DMS 273 treated with DMSO at 0.1 percent for 48 hours (cell line): ENCODE results near the gene CLGN.

Experiments used
- DNase-seq: peaks from one replicate; lab custom pipeline; 2025; lab: John Stamatoyannopoulos, UW

CLGN gene

DNA sequence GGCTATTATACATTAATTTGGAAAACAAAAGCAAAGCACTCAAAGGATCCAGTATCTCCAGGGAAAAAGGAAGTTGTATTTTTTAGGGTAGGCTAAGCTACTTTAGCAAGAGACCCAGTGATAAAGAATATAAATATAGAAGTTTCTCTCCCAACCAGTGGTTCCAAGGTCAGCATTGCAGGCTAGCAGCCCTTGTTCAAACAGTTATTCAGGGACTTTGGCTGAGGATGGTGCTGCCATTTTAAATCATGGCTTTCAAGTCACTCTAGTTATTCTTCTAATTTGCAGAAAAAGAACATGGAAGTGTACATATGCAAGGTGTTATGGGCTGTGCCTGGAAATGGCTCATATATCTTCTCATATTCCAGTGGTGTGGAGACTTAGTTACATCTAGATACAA lies 44.7 kb downstream of the CLGN start:
- DNase-seq: no peak

DNA sequence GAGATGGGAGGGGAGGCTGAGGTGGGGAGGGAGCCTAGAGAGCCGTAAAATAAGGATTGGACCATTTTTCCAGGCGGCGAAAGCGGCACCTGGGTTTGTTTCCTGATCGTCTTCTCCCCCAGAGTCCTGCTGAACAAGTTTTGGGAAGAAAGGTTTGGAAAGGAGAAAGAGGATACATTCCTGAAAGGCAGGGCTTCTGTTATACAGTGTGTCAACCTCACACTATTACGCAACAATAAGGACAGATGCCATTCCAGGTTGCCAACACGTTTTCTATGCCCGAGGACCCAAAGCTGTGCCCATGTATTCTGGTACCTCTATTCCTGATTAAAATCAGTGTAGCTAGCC lies 53.3 kb downstream of the CLGN start:
- no peak for DNase-seq

DNA sequence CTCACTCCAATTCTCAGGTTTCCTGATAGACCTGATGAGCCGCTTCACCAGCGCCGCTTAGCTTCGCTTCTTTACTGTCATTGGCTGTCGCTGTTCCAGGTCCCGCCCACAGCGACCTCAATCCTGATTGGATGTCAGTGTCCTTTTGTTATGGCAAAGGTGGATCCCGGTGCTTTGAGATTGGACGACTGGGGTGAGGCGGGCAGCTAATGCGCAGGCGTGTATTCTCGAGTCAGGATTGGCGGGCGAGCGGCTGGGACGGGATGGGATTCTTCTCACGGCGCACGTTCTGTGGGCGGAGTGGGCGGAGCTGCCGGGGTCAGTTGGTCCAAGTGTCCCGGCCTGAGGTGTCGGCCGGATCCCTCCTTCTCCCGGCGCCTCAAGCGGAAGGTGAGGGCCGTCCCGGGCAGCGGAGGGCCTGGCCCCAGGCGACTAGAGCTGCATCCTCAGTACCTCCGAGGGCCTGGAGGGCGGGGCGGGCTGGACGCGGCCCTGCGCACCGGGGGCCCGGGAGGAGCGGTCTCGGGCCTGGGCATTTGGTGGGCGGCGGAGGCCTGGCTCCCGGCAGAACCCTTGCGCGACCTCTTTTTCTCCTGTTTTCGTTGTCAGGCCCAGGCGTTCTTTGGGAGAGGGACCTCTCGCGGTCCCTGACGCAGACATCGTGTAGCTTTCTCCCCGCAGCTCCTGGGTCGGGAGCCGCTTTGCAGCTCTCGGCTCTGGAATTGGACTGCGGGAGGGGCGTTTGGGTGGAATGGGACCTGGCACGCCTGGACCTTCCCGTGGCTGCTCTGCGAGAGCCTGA lies 53.9 kb downstream of the CLGN start, which contains the start of gene SCOC:
Gene SCOC, plus strand, starts transcription at position 319 of the 802 bp plus-strand sequence. CDS start 5,525 bp downstream, outside the sequence.
- DNase-seq: peak; percentile 95

DNA sequence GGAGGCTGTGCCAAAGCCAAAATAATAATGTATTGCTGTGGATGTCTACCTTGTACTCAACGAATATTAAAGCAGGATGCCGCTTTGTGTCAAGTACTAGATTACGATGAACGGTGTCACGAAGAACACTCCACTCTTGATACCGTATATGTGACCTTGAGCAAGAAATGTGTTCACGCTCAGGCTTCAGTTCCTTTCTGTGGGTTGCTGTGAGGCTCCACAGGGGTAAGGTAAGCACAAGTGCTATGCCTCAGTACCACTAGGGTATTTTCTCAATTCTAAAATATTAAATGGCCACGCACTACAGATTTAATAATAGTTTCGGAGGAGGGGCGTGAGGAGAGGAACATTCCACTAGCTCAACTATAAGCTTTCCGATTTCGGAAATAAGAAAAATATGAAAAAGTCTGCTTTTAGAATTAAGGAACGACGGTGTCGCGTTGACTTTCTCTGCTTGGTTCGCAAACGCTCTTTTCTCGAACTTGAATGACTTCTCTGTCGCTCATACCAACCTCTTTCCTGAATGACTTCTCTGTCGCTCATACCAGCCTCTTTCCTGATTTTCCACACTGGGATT lies 54.6 kb downstream of the CLGN start:
- no peak for DNase-seq

DNA sequence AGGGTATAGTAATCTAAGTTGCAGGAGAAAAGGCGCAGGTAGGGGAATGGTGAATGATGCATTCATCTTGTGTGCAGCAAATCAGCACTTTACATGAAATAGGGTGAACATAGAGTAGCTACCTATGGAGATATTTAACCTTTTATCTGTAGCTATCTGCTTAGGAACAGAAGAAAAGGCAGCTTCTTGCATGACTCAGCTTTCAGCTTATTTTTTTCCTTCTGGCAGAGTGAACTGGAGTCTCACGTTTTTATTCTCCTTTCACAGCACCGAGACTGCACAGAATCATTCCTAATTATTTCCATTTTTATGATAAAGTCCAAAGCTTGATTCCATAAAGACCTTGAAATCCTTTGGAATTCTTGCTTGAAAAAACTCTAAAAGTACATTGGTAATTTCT lies 58.8 kb downstream of the CLGN start:
- DNase-seq: no peak

DNA sequence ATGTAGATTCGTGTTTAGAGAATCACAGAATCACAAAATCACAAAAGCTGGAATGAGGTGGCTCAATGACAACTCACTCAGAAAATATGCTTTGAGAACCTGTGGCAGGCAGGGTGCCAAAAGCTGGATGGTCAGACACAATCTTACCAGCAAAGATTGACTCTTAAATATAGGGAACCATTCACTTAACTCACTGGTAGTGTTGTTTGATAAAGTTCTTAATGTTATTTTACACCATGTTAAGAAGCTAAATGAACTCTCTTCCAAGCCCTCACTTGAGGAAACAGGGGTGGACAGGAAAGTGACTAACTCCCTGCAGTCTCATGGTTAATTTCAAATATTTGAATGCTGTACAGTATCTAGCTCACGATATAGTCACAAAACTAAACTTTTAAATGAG lies 59.7 kb downstream of the CLGN start:
- DNase-seq: no peak

DNA sequence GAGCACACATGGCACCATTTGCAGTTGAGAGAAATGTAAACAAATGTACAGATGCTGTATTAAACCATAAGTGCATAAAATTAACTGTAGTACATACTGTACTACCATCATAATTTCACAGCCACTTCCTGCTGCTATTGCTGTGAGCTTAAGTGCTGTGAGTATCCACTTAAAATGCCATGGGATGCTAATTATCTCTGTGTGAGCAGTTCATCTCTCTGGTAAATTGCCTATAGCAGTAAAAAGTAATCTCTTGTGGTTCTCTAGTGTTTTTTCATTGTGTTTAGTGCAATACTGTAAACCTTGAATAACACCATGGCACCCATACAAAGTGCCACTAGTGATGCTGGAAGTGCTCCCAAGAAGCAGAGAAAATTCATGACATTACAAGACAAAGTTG lies 63.9 kb downstream of the CLGN start:
- DNase-seq: no peak

DNA sequence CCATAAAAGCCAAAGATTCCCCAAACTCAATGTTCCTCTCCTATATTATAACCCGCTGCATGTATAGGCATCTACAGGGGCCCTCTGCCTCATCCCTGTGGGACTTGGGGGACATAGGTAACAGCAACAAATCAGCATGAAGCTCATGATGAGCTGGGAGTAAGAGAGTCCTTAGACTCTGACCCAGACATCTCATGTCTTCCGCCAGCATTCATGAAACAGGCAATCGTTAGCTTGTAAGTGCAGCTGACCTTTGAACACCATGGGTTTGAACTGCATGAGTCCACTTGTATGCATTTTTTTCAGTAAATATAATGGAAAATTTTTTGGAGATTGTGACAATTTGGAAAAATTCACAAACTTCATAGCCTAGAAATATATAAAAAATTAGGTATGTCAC lies 64.4 kb downstream of the CLGN start:
- DNase-seq: no peak

DNA sequence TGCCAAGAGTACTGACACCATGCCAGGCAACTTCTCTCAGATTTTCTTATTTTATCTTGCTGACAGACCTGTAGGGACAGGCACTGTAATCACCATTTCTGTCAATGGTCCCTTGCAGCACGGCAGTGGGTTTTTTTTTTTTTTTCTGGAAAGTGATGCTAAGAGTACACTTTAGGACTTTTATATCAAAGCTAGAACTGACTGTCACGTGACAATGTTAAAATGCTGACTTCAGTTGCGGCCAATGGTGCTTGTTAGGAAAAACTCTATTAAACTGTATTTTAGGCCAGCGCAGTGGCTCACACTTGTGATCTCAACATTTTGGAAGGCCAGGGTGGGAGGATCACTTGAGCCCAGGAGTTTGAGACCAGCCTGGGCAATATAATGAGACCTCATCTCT lies 66.3 kb downstream of the CLGN start:
- no peak for DNase-seq

DNA sequence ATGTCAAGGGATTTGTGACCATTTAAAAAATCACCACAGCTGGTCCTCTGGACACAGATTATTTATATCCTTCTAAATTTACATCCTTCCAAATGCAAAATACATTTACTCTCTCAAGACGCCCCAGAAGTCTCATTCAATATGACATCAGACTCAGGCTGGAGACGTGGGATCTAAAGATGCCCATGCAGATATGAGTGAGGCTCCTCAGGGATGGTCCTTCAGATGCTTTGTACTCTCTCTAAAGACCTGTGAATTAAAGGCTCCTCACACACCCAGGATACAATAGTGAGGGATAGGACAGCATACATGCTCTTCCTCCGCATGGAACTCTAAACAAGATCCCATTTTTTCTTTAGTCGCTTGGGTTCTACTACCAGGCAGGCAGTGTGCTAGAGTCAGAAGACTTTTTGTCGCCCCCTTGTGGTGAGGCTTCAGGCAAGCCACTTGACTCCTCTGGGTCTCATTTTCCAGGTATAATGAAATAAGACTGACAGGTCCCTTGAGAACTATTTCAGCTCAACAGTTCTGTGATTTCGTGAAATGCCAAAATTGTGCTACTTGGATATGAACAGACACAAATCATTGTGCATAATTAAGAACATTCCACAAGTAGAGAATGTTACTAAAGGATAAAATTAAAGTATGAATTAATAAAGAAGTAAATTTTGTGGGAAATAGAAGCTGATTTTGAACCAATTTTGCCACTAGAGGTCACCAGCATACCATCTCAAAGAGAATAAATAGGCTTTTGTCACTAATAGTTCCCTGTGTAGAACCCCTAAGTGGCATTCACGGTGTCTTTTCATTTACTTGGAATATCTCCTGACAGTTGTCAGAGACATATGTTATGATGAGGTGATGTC lies 67.7 kb downstream of the CLGN start:
- peak; percentile 50 for DNase-seq

DNA sequence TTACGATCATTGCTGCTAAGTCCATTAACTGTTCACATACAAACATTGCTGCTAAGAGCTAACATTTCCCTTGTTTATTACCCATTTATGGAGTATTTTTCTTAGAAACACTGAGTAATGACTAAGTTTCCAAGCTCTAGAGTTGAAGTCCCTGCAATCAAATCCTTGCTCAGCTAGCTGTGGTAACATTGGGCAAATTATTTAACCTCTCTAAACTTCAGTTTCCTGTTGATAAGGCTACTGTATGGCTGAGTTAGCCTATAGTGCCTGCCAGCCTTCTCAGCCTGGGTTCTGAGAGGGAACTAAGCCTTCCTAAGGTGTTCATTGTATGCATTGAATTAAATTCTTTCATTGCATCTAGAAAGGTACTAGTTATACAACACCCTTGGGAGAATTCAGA lies 69.2 kb downstream of the CLGN start:
- no peak for DNase-seq

DNA sequence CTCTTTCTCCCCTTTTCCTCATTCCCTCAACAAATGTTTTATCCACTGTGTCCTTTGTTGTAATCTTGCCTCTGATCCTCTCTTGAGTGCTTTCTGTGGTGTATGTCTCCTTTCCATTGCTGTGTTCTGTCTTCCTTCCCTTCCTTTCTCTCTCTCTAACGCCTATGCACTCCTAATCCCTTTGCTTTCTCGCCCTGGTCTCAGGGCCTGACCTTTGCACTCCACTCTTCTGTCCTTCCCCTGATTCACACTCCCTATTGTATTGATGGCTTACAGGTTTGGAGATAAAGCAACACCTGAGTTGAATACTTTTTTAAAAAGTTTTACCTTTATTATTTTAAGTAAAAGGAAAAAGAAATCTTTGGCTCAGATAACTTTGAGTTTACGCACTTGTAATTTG lies 69.6 kb downstream of the CLGN start:
- no peak for DNase-seq

DNA sequence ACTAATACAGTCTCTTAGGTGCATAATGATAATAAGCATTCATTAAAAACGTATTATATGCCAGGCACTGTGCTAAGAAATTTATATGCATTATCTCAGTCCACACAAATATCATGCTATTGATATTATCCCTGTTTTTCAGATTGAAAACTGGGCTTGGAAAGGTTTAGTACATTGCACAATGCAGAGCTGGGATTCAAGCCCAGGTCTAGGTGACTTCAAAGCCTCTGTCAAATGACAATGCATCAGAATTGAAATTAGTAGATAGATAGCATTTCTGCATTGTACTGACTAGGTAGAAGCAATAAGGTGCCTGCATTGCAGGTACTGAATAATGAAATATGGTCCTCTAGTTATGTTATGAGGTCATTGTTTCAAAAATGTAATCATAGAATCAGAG lies 72.2 kb downstream of the CLGN start:
- DNase-seq: no peak

DNA sequence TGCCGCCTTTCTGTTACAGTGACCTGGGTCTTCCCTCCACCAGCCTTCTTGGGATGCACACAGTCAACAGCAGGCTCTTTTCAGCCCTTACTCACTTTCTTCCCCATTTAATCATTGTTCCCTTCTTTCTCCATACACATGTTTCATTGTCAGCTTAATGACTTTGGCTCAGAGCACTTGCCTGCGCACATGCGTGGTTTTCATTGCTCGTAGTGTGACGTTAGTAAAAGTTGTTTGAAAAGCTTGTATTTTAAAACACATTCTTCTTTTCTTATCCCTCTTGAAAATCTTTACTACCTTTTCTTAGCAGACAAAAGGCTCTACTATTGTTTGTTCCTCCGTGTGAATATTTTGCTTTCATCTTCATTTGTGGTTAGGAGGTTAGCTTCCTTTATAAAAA lies 73.7 kb downstream of the CLGN start:
- DNase-seq: no peak

DNA sequence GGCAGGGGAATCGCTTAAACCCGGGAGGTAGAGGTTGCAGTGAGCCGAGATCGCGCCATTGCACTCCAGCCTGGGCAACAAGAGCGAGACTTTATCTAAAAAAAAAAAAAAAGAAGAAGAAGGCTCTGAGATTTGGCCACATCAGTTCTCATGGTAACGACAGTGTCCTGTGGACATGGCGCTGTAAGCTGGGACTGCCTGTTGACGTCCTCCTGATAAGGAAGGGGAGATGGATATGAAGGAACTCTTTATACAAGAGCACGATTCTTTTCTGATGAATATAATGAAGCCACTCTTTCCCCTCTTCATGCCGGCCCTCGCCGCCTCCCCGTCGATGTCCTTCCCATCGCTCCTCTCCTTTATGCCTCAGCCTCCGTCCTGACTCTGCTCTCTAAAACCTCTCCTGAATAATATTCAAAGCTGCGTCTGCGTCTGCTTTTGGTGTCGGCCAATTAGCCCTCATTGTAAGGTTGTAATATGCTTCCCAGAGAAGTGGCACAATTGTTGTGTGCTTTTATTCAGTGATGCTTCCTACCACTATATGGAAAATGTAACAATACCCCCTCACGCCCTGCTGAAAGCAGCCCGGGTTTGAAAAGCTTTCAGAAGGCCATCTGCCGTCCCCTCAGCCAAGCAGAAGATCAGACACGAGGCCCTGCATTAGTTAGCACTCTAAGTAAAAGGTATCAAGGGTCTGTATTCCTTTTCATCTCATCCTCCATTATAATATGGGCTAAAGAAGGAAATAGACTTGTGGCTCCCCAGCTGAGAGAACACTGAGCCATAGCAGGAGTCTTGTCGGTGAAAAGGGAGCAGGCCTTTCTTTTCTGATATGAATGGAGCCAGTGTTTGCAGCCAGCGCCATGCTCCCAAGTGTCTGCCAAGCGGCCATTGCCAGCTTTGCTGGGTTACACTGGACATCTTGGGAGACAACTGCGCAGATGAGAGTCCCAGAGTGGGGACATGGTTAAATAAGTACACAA lies 76.1 kb downstream of the CLGN start:
- no peak for DNase-seq

DNA sequence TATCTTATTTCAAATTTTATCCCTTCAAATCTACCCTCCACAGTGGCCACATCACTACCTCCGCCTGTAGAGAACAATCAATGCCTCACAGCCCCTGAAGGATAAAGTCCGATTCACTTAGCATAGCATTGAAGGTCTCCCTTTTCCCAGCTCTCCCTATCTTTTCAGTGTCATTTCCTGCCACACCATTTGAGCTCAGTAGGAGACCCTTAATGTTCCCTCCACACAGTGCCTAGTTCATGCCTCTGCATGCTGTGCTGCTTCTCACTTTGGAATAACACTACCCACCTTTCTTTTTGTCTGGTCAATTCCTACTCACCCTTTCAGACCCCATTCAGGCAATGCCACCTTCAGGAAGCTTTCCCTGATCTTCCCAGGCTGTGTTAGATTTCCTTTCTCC lies 77.6 kb downstream of the CLGN start:
- DNase-seq: no peak

DNA sequence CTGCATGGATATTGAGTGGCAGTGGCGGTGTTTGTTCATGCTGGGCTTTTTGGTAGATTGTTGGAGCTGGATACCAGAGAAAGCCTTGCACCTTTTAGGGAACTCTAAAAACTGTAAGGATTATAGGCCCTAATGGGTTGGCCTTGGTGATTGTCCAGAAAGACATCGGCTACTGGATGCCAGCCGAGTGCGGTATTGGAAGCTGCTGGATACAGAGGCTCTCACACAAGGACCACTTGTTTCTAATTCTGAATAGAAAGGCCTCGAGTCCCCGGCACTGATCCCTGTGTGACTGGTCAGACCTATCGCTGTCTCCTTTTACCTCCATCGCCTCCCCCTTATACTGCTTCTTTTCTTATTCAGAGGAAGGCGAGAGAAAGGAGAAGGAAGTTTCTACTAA lies 81.3 kb downstream of the CLGN start:
- DNase-seq: no peak

DNA sequence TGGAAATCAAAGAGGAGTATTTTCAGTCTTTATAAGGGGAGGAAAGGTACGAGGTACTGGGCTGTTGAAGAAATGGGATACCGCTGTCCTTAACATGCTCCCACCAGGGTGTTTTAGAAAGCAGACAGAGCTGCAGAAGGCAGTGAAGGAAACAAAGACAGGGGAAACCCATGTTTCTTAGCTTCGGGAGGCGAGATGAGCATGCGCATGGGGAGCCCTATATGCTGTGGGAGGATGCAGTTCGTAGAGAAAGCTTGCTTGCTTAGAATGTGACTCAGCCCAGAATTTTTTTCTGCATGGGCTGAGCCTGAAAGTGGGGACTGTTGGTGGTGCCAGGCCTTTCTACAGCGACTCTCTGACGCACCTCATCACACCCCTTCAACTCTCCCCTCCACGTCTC lies 82.8 kb downstream of the CLGN start:
- no peak for DNase-seq

DNA sequence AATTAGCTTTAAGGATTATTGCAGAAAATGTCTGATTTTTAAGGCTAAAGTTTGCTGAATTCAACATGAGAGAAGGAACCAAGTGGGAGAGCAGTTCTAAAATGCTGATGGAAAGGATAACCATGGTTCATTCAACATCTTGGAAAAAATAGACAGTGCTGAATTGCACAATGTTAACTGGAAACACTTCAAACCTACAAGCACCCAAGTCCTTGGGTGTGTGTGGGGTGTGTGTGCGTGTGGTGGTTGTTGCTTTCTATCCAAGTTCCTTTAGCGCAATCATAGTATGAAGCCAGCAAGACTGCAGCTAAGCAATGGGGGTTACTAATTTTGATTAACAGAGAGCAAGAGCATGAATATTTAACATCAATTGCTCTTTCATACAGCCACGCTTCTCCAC lies 83.3 kb downstream of the CLGN start:
- no peak for DNase-seq

DNA sequence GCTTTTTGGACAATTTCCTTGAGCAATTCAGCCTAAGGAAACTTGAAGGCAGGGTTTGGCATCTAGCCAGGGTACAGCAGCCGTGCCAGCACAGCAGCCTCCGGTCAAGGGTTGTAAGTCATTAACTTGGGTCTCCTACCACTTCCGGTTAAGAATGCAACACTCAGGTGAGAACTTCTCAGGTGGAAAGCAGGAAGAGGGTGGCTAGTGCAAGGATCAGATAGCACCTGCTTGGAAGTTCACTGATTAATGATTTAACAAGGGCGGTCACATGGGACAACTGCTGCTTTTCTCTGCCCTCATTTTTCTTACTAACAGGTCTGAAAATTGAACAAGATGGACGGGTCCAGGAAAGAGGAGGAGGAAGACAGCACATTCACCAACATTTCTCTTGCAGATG lies 84.1 kb downstream of the CLGN start:
- no peak for DNase-seq

DNA sequence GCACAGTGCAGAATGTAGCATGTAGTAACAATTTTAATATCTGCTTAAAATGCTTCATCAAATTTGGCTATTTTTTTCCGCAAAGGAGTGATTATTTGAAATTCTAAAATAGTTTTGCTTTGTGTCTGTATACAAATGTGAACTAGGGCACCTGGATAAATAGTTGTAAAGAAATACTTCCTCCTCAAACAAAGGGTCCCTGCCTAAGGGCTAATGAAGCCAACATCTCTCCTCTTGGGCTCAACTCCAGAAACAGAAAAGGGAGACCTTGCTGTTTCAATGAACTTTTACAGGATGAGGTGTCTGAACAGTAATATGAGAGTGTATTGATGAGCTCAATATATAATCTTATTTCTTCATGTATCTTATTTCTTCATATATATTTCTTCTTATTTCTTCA lies 84.8 kb downstream of the CLGN start:
- DNase-seq: no peak
